Common myeloid progenitor, CD34-positive (primary cell): ENCODE data around the gene CFAP61.
A peak's percentile ranks its signal among the peaks of the same experiment; 100 is the strongest.

Experiments
- CTCF ChIA-PET: fragments of 350-600 bp; sonication (Branson Sonifier 250); formaldehyde crosslinking; loops from one replicate; lab custom pipeline; 2021; ENCODE audit warnings: antibody characterized with exemption; lab: Charles Lee
- POLR2A ChIA-PET: fragments of 350-600 bp; sonication (Branson Sonifier 250); formaldehyde crosslinking; loops from one replicate; lab custom pipeline; 2021; ENCODE audit warnings: antibody characterized with exemption; lab: Charles Lee
- DNase-seq, 3 donors: peaks; one replicate each; pipeline versions ENCODE4 v3.0.0 to v3.0.0-alpha.2; 2013
- H3K27ac ChIP-seq, 2 experiments: 1 replicate in 1 of 2; 2 replicates in 1 of 2; pipeline ENCODE4 v1.7.0; 2013; ENCODE audit warnings: inconsistent platforms in 2 of 2, low read length in 2 of 2, mild to moderate bottlenecking in 2 of 2, low read depth in 1 of 2, moderate library complexity in 1 of 2; ENCODE audit not compliant: severe bottlenecking in 2 of 2, insufficient read depth in 1 of 2, poor library complexity in 1 of 2
- H3K27me3 ChIP-seq, 5 experiments: replicated peaks in 2 of 5; 1 replicate in 3 of 5; 2 replicates in 2 of 5; pipeline versions ENCODE4 v1.6.1 to v1.7.0; 2013; ENCODE audit warnings: low read length in 4 of 5, mild to moderate bottlenecking in 2 of 5, moderate library complexity in 2 of 5, inconsistent platforms in 1 of 5; ENCODE audit not compliant: insufficient read depth in 5 of 5, control insufficient read depth in 4 of 5
- H3K36me3 ChIP-seq, 4 experiments: 1 replicate in 2 of 4; 2 replicates in 2 of 4; pipeline versions ENCODE4 v1.6.1 to v1.7.0; 2013; ENCODE audit warnings: low read length in 3 of 4, control low read depth in 1 of 4, mild to moderate bottlenecking in 1 of 4; ENCODE audit not compliant: control insufficient read depth in 4 of 4, insufficient read depth in 4 of 4
- H3K4me1 ChIP-seq, 4 experiments: 1 replicate in 3 of 4; 2 replicates in 1 of 4; pipeline versions ENCODE4 v1.6.1 to v1.7.1; 2013; ENCODE audit warnings: low read length in 3 of 4, mild to moderate bottlenecking in 3 of 4, control low read depth in 1 of 4, inconsistent platforms in 1 of 4, moderate library complexity in 1 of 4; ENCODE audit not compliant: control insufficient read depth in 4 of 4, insufficient read depth in 4 of 4; ENCODE audit errors: control extremely low read depth in 1 of 4
- H3K4me3 ChIP-seq, 7 experiments: 1 replicate in 4 of 7; 2 replicates in 3 of 7; pipeline versions ENCODE4 v1.5.1 to v1.7.0; 2013; ENCODE audit warnings: mild to moderate bottlenecking in 7 of 7, low read length in 6 of 7, moderate library complexity in 6 of 7, inconsistent platforms in 2 of 7, low read depth in 2 of 7, control low read depth in 1 of 7; ENCODE audit not compliant: insufficient read depth in 4 of 7, control insufficient read depth in 1 of 7; ENCODE audit errors: extremely low read depth in 1 of 7
- H3K9me3 ChIP-seq, 5 experiments: 1 replicate in 4 of 5; 2 replicates in 1 of 5; pipeline versions ENCODE4 v1.6.1 to v1.7.1; 2013; ENCODE audit warnings: low read length in 4 of 5, mild to moderate bottlenecking in 2 of 5, inconsistent platforms in 1 of 5, low read depth in 1 of 5, moderate library complexity in 1 of 5; ENCODE audit not compliant: control insufficient read depth in 4 of 5, insufficient read depth in 2 of 5; ENCODE audit errors: control extremely low read depth in 1 of 5
- WGBS: methylation state at CpG from one replicate; pipeline ENCODE4 v1.1.5; 2013; ENCODE audit not compliant: insufficient coverage; 5-methylcytosine and 5-hydroxymethylcytosine counted together

Gene CFAP61

DNA sequence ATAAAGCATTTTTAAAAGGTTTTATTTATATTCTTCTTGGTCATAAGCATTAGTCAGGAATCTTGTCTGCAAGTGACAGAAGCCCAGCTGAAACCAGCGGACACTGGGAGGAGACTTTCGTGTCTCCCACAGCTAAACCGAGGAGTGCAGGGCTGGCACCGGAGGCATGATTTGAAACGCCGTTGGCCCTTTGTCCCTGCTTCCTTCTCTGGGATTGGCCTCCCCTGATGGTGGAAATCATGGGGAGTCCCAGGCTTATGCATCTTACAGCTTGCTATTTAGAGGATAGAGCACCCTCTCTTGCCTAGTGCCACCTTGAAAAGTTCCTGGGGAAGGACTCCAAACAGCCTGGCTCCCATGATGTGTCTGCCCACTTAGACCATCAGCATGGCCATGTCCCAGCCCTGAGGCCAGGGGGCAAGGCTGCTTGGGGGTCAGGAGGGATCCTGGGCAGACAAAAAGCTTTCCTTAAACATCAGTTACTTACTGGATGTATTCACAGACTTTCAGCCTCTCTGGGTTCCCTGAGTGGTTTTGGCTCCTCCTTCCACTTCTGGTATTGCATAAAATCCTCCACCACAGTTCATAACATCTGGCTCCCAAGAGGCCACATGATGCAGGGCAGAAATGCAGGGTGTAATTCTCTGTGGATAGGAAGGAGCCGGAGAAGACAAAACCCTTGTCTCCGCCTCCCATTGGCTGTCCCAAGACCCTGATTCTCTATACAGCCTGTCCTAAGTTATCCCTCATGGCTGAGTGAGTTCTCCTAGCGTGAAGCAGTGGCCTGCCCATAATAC is 266.2 kb downstream of the CFAP61 start:
- H3K4me3 ChIP-seq, result no peak overlapping the region
- H3K9me3 ChIP-seq, result peaks cover 0 to 8% (median 5%) of the 10 kb centered on the region in 5 experiments
- no peak overlapping the region for H3K27ac ChIP-seq
- H3K4me1 ChIP-seq, result peaks cover 0 to 14% (median 12%) of the 10 kb centered on the region in 4 experiments
- CTCF ChIA-PET, result no interaction called here
- 97% methylated on average over 7 of the region's 9 CpGs for WGBS
- no peaks in the 10 kb centered on the region for H3K27me3 ChIP-seq
- H3K36me3 ChIP-seq, result no peaks in the 10 kb centered on the region
- peak; percentile 15 to 70 (median 67) for DNase-seq
- POLR2A ChIA-PET, result no interaction called here

DNA sequence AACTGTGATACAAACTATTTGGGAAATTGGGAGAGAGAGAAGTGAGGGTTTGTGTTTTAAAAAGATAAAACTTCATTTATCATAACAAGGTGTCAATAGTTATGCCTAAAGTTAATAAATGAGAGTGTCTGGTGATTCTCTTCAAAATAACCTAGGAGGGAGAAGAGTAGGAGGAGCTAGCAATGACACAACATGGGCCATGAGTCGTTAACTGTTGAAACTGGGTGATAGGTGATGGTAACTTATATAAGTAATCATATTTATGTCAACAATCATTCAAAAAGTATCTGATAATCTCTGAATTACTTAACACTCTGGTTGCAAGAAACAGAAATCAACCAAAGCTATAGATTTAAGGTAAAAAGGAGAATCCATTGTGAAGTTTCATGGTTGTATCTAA is 268.8 kb downstream of the CFAP61 start:
- Histone ChIP-seq H3K4me3 (no peak overlapping the region), H3K36me3 (no peaks in the 10 kb centered on the region), H3K27me3 (no peaks in the 10 kb centered on the region), H3K9me3 (peaks cover 0 to 8% (median 5%) of the 10 kb centered on the region in 5 experiments), H3K4me1 (peaks cover 0 to 14% (median 12%) of the 10 kb centered on the region in 4 experiments), H3K27ac (no peak overlapping the region)
- DNase-seq, result no peak
- no CpG with 5 or more reads among the region's 1 CpG for WGBS
- CTCF ChIA-PET, result no interaction called here
- POLR2A ChIA-PET, result no interaction called here

DNA sequence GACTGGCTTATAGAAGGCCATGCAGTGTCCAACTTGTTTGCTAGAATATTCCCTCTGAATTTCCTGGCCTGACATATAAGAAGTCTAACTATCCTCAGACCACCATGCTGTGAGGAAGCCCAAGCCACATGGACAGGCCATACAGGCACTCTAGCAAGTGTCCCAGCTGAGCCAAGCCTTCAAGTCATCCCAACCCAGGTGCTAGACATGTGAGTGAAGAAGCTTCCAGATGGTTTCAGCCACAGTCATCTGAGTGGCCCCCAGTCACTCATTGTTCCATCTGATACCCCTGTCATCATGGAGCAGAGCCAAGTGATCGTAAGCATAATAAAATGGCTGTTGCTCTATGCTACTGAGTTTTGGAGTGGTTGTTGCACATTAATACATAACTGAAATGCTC is 269.6 kb downstream of the CFAP61 start:
- Histone ChIP-seq H3K27ac (no peak overlapping the region), H3K4me1 (peaks cover 0 to 14% (median 12%) of the 10 kb centered on the region in 4 experiments), H3K36me3 (no peaks in the 10 kb centered on the region), H3K27me3 (no peaks in the 10 kb centered on the region), H3K9me3 (peaks cover 0 to 8% (median 5%) of the 10 kb centered on the region in 5 experiments), H3K4me3 (no peak overlapping the region)
- no peak for DNase-seq
- WGBS, result no CpG with 5 or more reads among the region's 1 CpG
- ChIA-PET CTCF (no interaction called here), POLR2A (no interaction called here)

DNA sequence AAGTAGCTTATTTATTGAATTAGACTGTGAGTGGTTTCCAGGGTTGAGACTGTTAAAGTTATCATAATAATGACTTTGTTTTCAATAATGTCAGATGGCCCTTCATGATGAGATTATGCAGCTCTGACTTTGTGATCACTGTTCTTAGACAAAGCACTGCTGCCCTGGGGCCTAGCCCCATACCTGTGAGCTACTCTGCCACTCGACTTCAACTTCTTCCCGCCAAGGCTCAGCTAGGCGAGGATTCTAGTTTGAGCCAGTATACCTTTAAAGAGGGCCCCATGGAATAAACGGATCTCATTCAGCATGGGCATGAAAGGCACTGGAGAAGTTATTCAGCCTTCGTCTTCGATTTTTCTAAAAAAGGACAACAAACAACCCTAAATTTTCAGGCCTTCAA is 270.6 kb downstream of the CFAP61 start:
- ChIA-PET CTCF (no interaction called here), POLR2A (no interaction called here)
- Histone ChIP-seq H3K36me3 (no peaks in the 10 kb centered on the region), H3K4me3 (no peak overlapping the region), H3K27ac (no peak overlapping the region), H3K4me1 (peaks cover 0 to 11% (median 10%) of the 10 kb centered on the region in 4 experiments), H3K9me3 (peaks cover 0 to 8% (median 5%) of the 10 kb centered on the region in 5 experiments), H3K27me3 (no peaks in the 10 kb centered on the region)
- no peak for DNase-seq
- 98% methylated on average over 4 of the region's 6 CpGs for WGBS

- Histone ChIP-seq H3K36me3 (no peaks in the 10 kb centered on the region), H3K4me1 (peaks cover 0 to 19% (median 1%) of the 10 kb centered on the region in 4 experiments), H3K27ac (no peak overlapping the region), H3K9me3 (peaks cover 0 to 6% (median 0%) of the 10 kb centered on the region in 5 experiments), H3K27me3 (no peaks in the 10 kb centered on the region), H3K4me3 (no peak overlapping the region)
- ChIA-PET POLR2A (interaction anchor here (0.5 kb wide), 1 partner anchor 158 kb away, joined by 3 read pairs; no protein-coding TSS in a partner anchor), CTCF (no interaction called here)
- no peak for DNase-seq
- WGBS, result 91% methylated on average over 6 of the region's 6 CpGs
Observed at GRCh38 chr20:20327746-20328145, 275.4 kb downstream of the CFAP61 start.

- no peak for DNase-seq
- Histone ChIP-seq H3K27ac (no peak overlapping the region), H3K9me3 (peaks cover 0 to 6% (median 0%) of the 10 kb centered on the region in 5 experiments), H3K36me3 (no peaks in the 10 kb centered on the region), H3K4me3 (no peak overlapping the region), H3K27me3 (no peaks in the 10 kb centered on the region), H3K4me1 (peaks cover 0 to 34% (median 12%) of the 10 kb centered on the region in 4 experiments)
- WGBS, result 97% methylated on average over 13 of the region's 13 CpGs
- CTCF ChIA-PET, result no interaction called here
- POLR2A ChIA-PET, result no interaction called here
Observed at GRCh38 chr20:20329564-20329963, 277.2 kb downstream of the CFAP61 start.

GRCh38 chr20:20331156-20331555 is 278.8 kb downstream of the CFAP61 start:
- Histone ChIP-seq H3K27ac (no peak overlapping the region), H3K4me3 (no peak overlapping the region), H3K9me3 (peaks cover 0 to 6% (median 0%) of the 10 kb centered on the region in 5 experiments), H3K4me1 (peaks cover 0 to 41% (median 17%) of the 10 kb centered on the region in 4 experiments), H3K36me3 (no peaks in the 10 kb centered on the region), H3K27me3 (no peaks in the 10 kb centered on the region)
- DNase-seq, result peak in 2 of 3 donors; percentile 55 to 60
- no CpG with 5 or more reads among the region's 1 CpG for WGBS
- POLR2A ChIA-PET, result interaction anchor here (0.6 kb wide), 1 partner anchor 106 kb away, joined by 6 read pairs; no protein-coding TSS in a partner anchor
- CTCF ChIA-PET, result interaction anchor here (0.8 kb wide), 1 partner anchor 8 kb away, joined by 3 read pairs; no protein-coding TSS in a partner anchor
